ENCODE results near the gene FLG. TPM values are rescaled to one million over a fixed set of nuclear protein-coding genes. Genes with fewer than 3 reads are reported as not detected.
"Not testable (repeated sequence)": the region's sequence is repeated elsewhere in the genome, so short reads cannot be mapped to it uniquely, and the experiment has no call there.

The FLG gene
- total RNA-seq, 4 donors from 2014 or later, result under 0.01 TPM; not detected in 3

DNA sequence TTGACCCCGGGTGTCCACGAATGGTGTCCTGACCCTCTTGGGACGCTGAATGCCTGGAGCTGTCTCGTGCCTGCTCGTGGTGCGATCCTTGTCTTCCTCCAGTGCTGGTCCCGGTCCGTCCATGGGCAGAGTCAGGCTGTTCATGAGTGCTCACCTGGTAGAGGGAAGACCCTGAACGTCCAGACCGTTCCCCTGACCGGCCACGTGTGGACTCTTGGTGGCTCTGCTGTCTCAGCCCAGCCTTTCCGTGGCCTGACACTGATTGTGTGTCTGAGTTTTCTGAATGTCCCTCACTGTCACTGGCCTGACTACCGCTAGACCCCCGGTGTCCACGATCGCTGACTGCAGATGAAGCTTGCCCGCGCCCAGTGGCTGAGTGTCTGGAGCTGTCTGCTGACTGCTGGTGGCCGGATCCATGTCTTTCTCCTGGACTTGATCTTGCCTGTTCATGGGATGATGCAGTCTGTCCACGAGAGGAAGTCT, 11.7 kb downstream of the FLG start:
- no peaks in the 10 kb centered on the region for H3K27me3 ChIP-seq
- intact Hi-C loops (cut with DNase I), result no loop called here
- peaks cover 0 to 16% (median 0%) of the 10 kb centered on the region in 4 donors for H3K9me3 ChIP-seq
- H3K4me3 ChIP-seq, result no peak overlapping the region
- H3K36me3 ChIP-seq, result peaks cover 0 to 17% (median 0%) of the 10 kb centered on the region in 4 donors
- no peak for TF ChIP-seq EP300 (IDR thresholded peaks at IDR 0.05)
- no peak for TF ChIP-seq POLR2A (IDR thresholded peaks at IDR 0.05; ENCODE audit: low read depth)
- TF ChIP-seq, protein P1, sequence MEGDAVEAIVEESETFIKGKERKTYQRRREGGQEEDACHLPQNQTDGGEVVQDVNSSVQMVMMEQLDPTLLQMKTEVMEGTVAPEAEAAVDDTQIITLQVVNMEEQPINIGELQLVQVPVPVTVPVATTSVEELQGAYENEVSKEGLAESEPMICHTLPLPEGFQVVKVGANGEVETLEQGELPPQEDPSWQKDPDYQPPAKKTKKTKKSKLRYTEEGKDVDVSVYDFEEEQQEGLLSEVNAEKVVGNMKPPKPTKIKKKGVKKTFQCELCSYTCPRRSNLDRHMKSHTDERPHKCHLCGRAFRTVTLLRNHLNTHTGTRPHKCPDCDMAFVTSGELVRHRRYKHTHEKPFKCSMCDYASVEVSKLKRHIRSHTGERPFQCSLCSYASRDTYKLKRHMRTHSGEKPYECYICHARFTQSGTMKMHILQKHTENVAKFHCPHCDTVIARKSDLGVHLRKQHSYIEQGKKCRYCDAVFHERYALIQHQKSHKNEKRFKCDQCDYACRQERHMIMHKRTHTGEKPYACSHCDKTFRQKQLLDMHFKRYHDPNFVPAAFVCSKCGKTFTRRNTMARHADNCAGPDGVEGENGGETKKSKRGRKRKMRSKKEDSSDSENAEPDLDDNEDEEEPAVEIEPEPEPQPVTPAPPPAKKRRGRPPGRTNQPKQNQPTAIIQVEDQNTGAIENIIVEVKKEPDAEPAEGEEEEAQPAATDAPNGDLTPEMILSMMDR (IDR thresholded peaks at IDR 0.05), result no peak
- TF ChIP-seq POLR2AphosphoS5 (IDR thresholded peaks at IDR 0.05), result no peak
- H3K27ac ChIP-seq (replicated peaks in 1 of 4), result no peak overlapping the region
- DNase-seq (ENCODE audit: extremely low spot score), result no peak
- 94% methylated on average over 20 of the region's 21 CpGs for WGBS
- no peaks in the 10 kb centered on the region for H3K4me1 ChIP-seq

DNA sequence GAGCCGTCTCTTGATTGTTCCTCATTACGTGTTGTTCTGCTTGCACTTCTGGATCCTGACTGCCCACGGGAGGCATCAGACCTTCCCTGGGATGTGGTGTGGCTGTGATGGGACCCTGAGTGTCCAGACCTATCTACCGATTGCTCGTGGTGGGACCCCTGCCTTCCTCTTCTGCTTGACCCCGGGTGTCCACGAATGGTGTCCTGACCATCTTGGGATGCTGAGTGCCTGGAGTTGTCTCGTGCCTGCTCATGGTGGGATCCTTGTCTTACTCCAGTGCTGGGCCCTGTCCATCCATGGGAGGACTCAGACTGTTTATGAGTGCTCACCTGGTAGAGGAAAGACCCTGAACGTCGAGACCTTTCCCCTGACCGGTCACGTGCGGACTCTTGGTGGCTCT, 12.9 kb downstream of the FLG start:
- Histone ChIP-seq H3K9me3 (peaks cover 0 to 16% (median 0%) of the 10 kb centered on the region in 4 donors), H3K36me3 (peaks cover 0 to 17% (median 0%) of the 10 kb centered on the region in 4 donors)
- H3K4me1 ChIP-seq; H3K27ac ChIP-seq (replicated peaks in 1 of 4); H3K27me3 ChIP-seq; DNase-seq (ENCODE audit: extremely low spot score); intact Hi-C loops (cut with DNase I); H3K4me3 ChIP-seq: not testable (repeated sequence)
- WGBS, result 85% methylated on average over 8 of the region's 13 CpGs

DNA sequence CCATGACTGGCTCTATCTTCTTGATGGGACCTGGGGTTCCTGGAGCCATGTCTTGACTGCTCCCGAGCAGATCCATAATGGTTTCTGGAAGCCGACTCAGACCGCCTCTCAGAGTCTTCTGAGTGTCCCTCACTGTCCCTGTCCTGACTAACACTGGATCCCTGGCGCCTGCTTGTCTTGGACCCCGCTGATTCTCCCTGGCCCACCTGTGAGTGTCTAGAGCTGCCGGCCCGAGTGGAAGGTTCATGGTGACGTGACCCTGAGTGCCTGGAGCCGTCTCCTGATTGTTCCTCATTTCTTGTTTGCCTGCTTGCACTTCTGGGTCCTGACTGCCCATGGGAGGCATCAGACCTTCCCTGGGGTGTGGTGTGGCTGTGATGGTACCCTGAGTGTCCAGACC, 15.1 kb downstream of the FLG start:
- Histone ChIP-seq H3K9me3 (peaks cover 0 to 16% (median 0%) of the 10 kb centered on the region in 4 donors), H3K4me1 (no peaks in the 10 kb centered on the region), H3K27me3 (no peaks in the 10 kb centered on the region), H3K27ac (replicated peaks in 1 of 4) (no peak overlapping the region), H3K4me3 (no peak overlapping the region), H3K36me3 (peaks cover 0 to 17% (median 0%) of the 10 kb centered on the region in 4 donors)
- 95% methylated on average over 6 of the region's 9 CpGs for WGBS
- DNase-seq (ENCODE audit: extremely low spot score), result no peak
- intact Hi-C loops (cut with DNase I), result no loop called here
- TF ChIP-seq, protein P1 (IDR thresholded peaks at IDR 0.05), result no peak
- TF ChIP-seq POLR2A (IDR thresholded peaks at IDR 0.05; ENCODE audit: low read depth), result no peak
- TF ChIP-seq EP300 (IDR thresholded peaks at IDR 0.05), result no peak

DNA sequence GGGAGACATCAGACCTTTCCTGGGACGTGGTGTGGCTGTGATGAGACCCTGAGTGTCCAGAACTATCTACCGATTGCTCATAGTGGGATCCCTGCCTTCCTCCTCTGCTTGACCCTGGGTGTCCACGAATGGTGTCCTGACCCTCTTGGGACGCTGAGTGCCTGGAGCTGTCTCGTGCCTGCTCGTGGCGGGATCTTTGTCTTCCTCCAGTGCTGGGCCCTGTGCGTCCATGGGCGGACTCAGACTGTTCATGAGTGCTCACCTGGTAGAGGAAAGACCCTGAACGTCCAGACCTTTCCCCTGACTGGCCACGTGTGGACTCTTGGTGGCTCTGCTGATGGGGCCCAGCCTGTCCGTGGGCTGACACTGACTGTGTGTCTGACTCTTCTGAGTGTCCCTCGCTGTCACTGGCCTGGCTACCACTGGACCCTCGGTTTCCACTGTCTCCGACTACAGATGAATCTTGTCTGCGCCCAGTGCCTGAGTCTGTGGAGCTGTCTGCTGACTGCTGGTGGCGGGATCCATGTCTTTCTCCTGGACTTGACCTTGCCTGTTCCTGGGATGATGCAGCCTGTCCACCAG, 15.6 kb downstream of the FLG start:
- Histone ChIP-seq H3K9me3 (peaks cover 0 to 16% (median 0%) of the 10 kb centered on the region in 4 donors), H3K36me3 (peaks cover 0 to 17% (median 0%) of the 10 kb centered on the region in 4 donors)
- DNase-seq (ENCODE audit: extremely low spot score); intact Hi-C loops (cut with DNase I); H3K4me3 ChIP-seq; H3K27me3 ChIP-seq; H3K4me1 ChIP-seq; H3K27ac ChIP-seq (replicated peaks in 1 of 4): not testable (repeated sequence)
- WGBS, result 79% methylated on average over 16 of the region's 17 CpGs

DNA sequence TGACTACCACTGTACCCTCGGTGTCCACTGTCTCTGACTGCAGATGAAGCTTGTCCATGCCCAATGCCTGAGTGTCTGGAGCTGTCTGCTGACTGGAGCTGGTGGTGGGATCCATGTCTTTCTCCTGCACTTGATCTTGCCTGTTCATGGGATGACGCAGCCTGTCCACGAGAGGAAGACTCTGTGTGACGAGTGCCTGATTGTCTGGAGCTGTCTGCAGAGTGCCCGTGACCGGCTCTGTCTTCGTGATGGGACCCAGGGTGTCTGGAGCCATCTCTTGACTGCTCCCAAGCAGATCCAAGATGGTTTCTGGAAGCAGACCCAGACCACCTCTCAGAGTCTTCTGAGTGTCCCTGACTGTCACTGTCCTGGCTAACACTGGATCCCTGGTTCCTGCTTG, 16.3 kb downstream of the FLG start:
- Histone ChIP-seq H3K9me3 (peaks cover 0 to 16% (median 0%) of the 10 kb centered on the region in 4 donors), H3K36me3 (peaks cover 0 to 23% (median 0%) of the 10 kb centered on the region in 4 donors)
- H3K27ac ChIP-seq (replicated peaks in 1 of 4); intact Hi-C loops (cut with DNase I); H3K27me3 ChIP-seq; DNase-seq (ENCODE audit: extremely low spot score); H3K4me1 ChIP-seq; H3K4me3 ChIP-seq: not testable (repeated sequence)
- WGBS, result 77% methylated on average over 7 of the region's 7 CpGs

DNA sequence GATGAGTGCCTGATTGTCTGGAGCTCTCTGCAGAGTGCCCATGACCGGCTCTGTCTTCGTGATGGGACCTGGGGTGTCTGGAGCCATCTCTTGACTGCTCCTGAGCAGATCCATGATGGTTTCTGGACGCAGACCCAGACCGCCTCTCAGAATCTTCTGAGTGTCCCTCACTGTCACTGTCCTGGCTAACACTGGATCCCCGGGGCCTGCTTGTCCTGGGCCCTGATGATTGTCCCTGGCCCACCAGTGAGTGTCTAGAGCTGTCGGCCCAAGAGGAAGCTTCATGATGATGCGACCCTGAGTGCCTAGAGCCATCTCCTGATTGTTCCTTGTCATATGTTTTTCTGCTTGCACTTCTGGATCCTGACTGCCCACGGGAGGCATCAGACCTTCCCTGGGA, 17.1 kb downstream of the FLG start:
- 91% methylated on average over 6 of the region's 8 CpGs for WGBS
- Histone ChIP-seq H3K9me3 (peaks cover 0 to 16% (median 3%) of the 10 kb centered on the region in 4 donors), H3K36me3 (peaks cover 0 to 23% (median 0%) of the 10 kb centered on the region in 4 donors)
- H3K27me3 ChIP-seq; H3K27ac ChIP-seq (replicated peaks in 1 of 4); H3K4me3 ChIP-seq; DNase-seq (ENCODE audit: extremely low spot score); H3K4me1 ChIP-seq; intact Hi-C loops (cut with DNase I): not testable (repeated sequence)

DNA sequence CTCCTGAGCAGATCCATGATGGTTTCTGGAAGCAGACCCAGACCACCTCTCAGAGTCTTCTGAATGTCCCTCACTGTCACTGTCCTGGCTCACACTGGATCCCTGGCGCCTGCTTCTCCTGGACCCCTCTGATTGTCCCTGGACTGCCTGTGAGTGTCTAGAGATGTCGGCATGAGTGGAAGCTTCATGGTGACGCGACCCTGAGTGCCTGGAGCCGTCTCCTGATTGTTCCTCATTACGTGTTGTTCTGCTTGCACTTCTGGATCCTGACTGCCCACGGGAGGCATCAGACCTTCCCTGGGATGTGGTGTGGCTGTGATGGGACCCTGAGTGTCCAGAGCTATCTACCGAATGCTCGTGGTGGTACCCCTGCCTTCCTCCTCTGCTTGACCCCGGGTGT, 18.9 kb downstream of the FLG start:
- Histone ChIP-seq H3K9me3 (peaks cover 0 to 16% (median 5%) of the 10 kb centered on the region in 4 donors), H3K36me3 (peaks cover 0 to 19% (median 0%) of the 10 kb centered on the region in 4 donors)
- H3K27ac ChIP-seq (replicated peaks in 1 of 4); H3K27me3 ChIP-seq; H3K4me1 ChIP-seq; DNase-seq (ENCODE audit: extremely low spot score); intact Hi-C loops (cut with DNase I); H3K4me3 ChIP-seq: not testable (repeated sequence)
- 90% methylated on average over 10 of the region's 10 CpGs for WGBS

DNA sequence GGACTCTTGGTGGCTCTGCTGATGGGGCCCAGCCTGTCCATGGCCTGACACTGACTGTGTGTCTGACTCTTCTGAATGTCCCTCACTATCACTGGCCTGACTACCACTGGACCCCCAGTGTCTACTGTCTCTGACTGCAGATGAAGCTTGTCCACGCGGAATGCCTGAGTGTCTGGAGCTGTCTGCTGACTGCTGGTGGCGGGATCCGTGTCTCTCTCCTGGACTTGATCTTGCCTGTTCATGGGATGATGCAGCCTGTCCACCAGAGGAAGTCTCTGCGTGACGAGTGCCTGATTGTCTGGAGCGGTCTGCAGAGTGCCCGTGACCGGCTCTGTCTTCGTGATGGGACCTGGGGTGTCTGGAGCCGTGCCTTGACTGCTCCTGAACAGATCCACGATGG, 20.3 kb downstream of the FLG start:
- H3K4me1 ChIP-seq; DNase-seq (ENCODE audit: extremely low spot score); H3K27me3 ChIP-seq; H3K4me3 ChIP-seq; H3K9me3 ChIP-seq; intact Hi-C loops (cut with DNase I); H3K27ac ChIP-seq (replicated peaks in 1 of 4): not testable (repeated sequence)
- WGBS, result 100% methylated on average over 1 of the region's 12 CpGs
- peaks cover 0 to 12% (median 0%) of the 10 kb centered on the region in 4 donors for H3K36me3 ChIP-seq

DNA sequence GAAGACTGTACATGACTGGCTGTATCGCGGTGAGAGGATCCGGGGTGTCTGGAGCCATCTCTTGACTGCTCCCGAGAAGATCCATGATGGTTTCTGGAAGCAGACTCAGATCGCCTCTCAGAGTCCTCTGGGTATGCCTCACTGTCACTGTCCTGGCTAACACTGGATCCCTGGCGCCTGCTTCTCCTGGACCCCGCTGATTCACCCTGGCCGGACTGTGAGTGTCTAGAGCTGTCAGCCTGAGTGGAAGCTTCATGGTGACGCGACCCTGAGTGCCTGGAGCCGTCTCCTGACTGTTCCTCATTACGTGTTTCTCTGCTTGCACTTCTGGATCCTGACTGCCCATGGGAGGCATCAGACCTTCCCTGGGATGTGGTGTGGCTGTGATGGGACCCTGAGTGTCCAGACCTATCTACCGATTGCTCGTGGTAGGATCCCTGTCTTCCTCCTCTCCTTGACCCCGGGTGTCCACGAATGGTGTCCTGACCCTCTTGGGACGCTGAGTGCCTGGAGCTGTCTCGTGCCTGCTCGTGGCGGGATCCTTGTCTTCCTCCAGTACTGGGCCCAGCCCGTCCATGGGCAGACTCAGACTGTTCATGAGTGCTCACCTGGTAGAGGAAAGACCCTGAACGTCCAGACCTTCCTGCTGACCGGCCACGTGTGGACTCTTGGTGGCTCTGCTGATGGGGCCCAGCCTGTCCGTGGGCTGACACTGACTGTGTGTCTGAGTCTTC, 21.7 kb downstream of the FLG start:
- H3K4me1 ChIP-seq; H3K9me3 ChIP-seq; DNase-seq (ENCODE audit: extremely low spot score); H3K4me3 ChIP-seq; intact Hi-C loops (cut with DNase I); H3K27me3 ChIP-seq; H3K36me3 ChIP-seq; H3K27ac ChIP-seq (replicated peaks in 1 of 4): not testable (repeated sequence)
- 92% methylated on average over 18 of the region's 25 CpGs for WGBS

DNA sequence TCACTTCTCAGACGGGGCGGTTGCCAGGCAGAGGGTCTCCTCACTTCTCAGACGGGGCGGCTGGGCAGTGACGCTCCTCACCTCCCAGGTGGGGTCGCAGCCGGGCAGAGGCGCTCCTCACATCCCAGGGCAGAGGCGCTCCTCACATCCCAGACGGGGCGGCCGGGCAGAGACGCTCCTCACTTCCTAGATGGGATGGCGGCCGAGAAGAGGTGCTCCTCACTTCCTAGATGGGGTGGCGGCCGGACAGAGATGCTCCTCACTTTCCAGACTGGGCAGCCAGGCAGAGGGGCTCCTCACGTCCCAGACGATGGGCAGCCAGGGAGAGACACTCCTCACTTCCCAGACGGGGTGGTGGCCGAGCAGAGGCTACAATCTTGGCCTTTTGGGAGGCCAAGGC, 68.6 kb downstream of the FLG start:
- H3K4me3 ChIP-seq; H3K27me3 ChIP-seq; intact Hi-C loops (cut with DNase I); H3K4me1 ChIP-seq; DNase-seq (ENCODE audit: extremely low spot score); H3K27ac ChIP-seq (replicated peaks in 1 of 4): not testable (repeated sequence)
- Histone ChIP-seq H3K36me3 (peaks cover 0 to 10% (median 0%) of the 10 kb centered on the region in 4 donors), H3K9me3 (peaks cover 0 to 23% (median 15%) of the 10 kb centered on the region in 4 donors)
- WGBS, result 84% methylated on average over 16 of the region's 21 CpGs

Measured in esophagus muscularis mucosa (tissue), 4 donors.